B cell (primary cell): ENCODE results near the gene CD36. TPM values are rescaled to one million over a fixed set of nuclear protein-coding genes. Genes with fewer than 3 reads are reported as not detected.

Source experiments
- ATAC-seq: fragments of 200-7000 bp; cut with Tn5 transposase; one replicate; pipeline ENCODE4 v1.10.0; 2021; ENCODE audit warnings: low read depth, mild to moderate bottlenecking, moderate number of reproducible peaks, moderate library complexity
- CTCF ChIA-PET: fragments of 350-600 bp; sonication (Branson Sonifier 250); formaldehyde crosslinking; loops from one replicate; lab custom pipeline; 2021; ENCODE audit warnings: antibody characterized with exemption, inconsistent platforms; lab: Charles Lee
- POLR2A ChIA-PET: fragments of 350-600 bp; sonication (Branson Sonifier 250); formaldehyde crosslinking; loops from one replicate; lab custom pipeline; 2021; ENCODE audit warnings: antibody characterized with exemption; lab: Charles Lee
- DNase-seq: peaks from one replicate; pipeline ENCODE4 v3.0.0; 2013
- H2AFZ ChIP-seq: 2 replicates; pipeline ENCODE4 v1.6.1; 2012; ENCODE audit warnings: mild to moderate bottlenecking, low read depth, low read length; ENCODE audit not compliant: insufficient read depth, poor library complexity, severe bottlenecking
- H3K27ac ChIP-seq, 2 donors: 1 replicate in 1 of 2; 2 replicates in 1 of 2; pipeline ENCODE4 v1.5.1; 2012 to 2013; ENCODE audit warnings: low read length in 2 of 2, mild to moderate bottlenecking in 2 of 2, moderate library complexity in 1 of 2
- H3K27me3 ChIP-seq, 4 experiments: fragments of 200-600 bp in 1 of 4; sonication (generic) in 1 of 4; replicated peaks in 1 of 4; 1 replicate in 2 of 4; 2 replicates in 2 of 4; pipeline versions ENCODE4 v1.6.1 to v1.7.0; 2013 to 2016; ENCODE audit warnings: low read length in 3 of 4, mild to moderate bottlenecking in 2 of 4, mixed read lengths in 1 of 4, moderate library complexity in 1 of 4; ENCODE audit not compliant: insufficient read depth in 4 of 4, control insufficient read depth in 3 of 4; ENCODE audit errors: control extremely low read depth in 1 of 4
- H3K36me3 ChIP-seq, 2 experiments: replicated peaks in 1 of 2; 1 replicate in 1 of 2; 2 replicates in 1 of 2; pipeline versions ENCODE4 v1.6.1 to v1.7.1; 2013; ENCODE audit warnings: low read length in 1 of 2; ENCODE audit not compliant: insufficient read depth in 2 of 2, control insufficient read depth in 1 of 2; ENCODE audit errors: control extremely low read depth in 1 of 2, extremely low read depth in 1 of 2
- H3K4me1 ChIP-seq, 2 donors: fragments of 200-600 bp in 1 of 2; sonication (generic) in 1 of 2; 1 replicate in 1 of 2; 2 replicates in 1 of 2; pipeline versions ENCODE4 v1.5.1 to v1.6.1; 2013 to 2017; ENCODE audit warnings: low read length in 2 of 2; ENCODE audit not compliant: control insufficient read depth in 2 of 2, insufficient read depth in 2 of 2
- H3K4me2 ChIP-seq: replicated peaks from 2 replicates; pipeline ENCODE3; 2012; ENCODE audit warnings: mild to moderate bottlenecking, low read depth, low read length; ENCODE audit not compliant: poor library complexity, severe bottlenecking
- H3K4me3 ChIP-seq, 5 experiments: fragments of 200-600 bp in 1 of 5; sonication (generic) in 1 of 5; 1 replicate in 3 of 5; 2 replicates in 2 of 5; pipeline versions ENCODE4 v1.5.1 to v1.7.0; 2011 to 2016; ENCODE audit warnings: low read length in 4 of 5, mild to moderate bottlenecking in 4 of 5, low read depth in 2 of 5, control low read depth in 1 of 5, moderate library complexity in 1 of 5; ENCODE audit not compliant: insufficient read depth in 1 of 5; ENCODE audit errors: control extremely low read depth in 1 of 5, extremely low read depth in 1 of 5
- H3K79me2 ChIP-seq: fragments of 200-600 bp; sonication (generic); one replicate; pipeline ENCODE4 v1.6.0; 2016; ENCODE audit warnings: low read length; ENCODE audit not compliant: control insufficient read depth, insufficient read depth
- H3K9ac ChIP-seq: fragments of 200-600 bp; sonication (generic); 2 replicates; pipeline ENCODE4 v1.6.1; 2017; ENCODE audit warnings: mild to moderate bottlenecking, low read length, moderate library complexity
- H3K9me3 ChIP-seq, 3 donors: one replicate each; pipeline versions ENCODE4 v1.6.1 to v1.7.1; 2013; ENCODE audit warnings: low read length in 2 of 3; ENCODE audit not compliant: control insufficient read depth in 2 of 3, insufficient read depth in 1 of 3; ENCODE audit errors: control extremely low read depth in 1 of 3
- H4K20me1 ChIP-seq: 2 replicates; pipeline ENCODE4 v1.6.0; 2012; ENCODE audit warnings: mild to moderate bottlenecking, low read length; ENCODE audit not compliant: insufficient read depth, control insufficient read depth, poor library complexity, severe bottlenecking
- H3K27ac Mint-ChIP-seq: one replicate; pipeline ENCODE4 v1.8.0; 2021; ENCODE audit warnings: mixed read lengths
- H3K27me3 Mint-ChIP-seq: one replicate; pipeline ENCODE4 v1.8.0; 2021; ENCODE audit warnings: mixed read lengths
- H3K4me1 Mint-ChIP-seq: one replicate; pipeline ENCODE4 v1.8.0; 2021; ENCODE audit warnings: mixed read lengths
- H3K4me3 Mint-ChIP-seq: one replicate; pipeline ENCODE4 v1.8.0; 2021; ENCODE audit warnings: mixed read lengths
- H3K9me3 Mint-ChIP-seq: one replicate; pipeline ENCODE4 v1.8.0; 2022; ENCODE audit warnings: mixed read lengths; ENCODE audit not compliant: insufficient read depth
- CTCF ChIP-seq: fragments of 200-600 bp; IDR thresholded peaks from one replicate; pipeline ENCODE4 v1.8.0; 2022; ENCODE audit warnings: antibody characterized with exemption, mild to moderate bottlenecking
- EZH2 ChIP-seq: IDR thresholded peaks from 2 replicates; pipeline ENCODE4 v1.6.1; 2012; ENCODE audit warnings: borderline replicate concordance, low read depth, mild to moderate bottlenecking, moderate library complexity, low read length; ENCODE audit not compliant: insufficient read depth, poor library complexity, severe bottlenecking
- WGBS: methylation state at CpG from one replicate; pipeline ENCODE4 v1.1.5; 2013; ENCODE audit warnings: missing lambda C conversion rate; ENCODE audit not compliant: insufficient coverage; 5-methylcytosine and 5-hydroxymethylcytosine counted together
- intact Hi-C: fragments of 100-400 bp; cut with micrococcal nuclease; formaldehyde crosslinking; loops from one replicate; pipeline ENCODE4 v1.10.0; 2022
- polyA plus RNA-seq: library from polyadenylated mRNA; depleted of rRNA; stranded (reverse); fragments of >200 nt; gene quantifications from 2 replicates; pipeline ENCODE4 v1.2.3, GENCODE V29; 2012
- total RNA-seq, 2 donors: library from RNA; stranded (reverse); fragments of 120-200 nt in 1 of 2; gene quantifications; 1 replicate in 1 of 2; 2 replicates in 1 of 2; pipeline versions ENCODE4 v1.2.3 to v1.2.4, GENCODE V29; 2013 to 2022

CD36 gene
- total and polyA plus RNA-seq, 2 donors (not counting 1 experiment from before 2014, with no cell fraction given): 0.37 to 2.3 TPM

- Mint-ChIP-seq H3K9me3 (no peaks in the 10 kb centered on the region), H3K4me3 (no peak overlapping the region), H3K27ac (no peak overlapping the region), H3K27me3 (no peaks in the 10 kb centered on the region), H3K4me1 (peaks cover 5% of the 10 kb centered on the region)
- ChIA-PET CTCF (no interaction called here), POLR2A (no interaction called here)
- no peak overlapping the region for H3K9ac ChIP-seq
- H3K36me3 ChIP-seq: no peaks in the 10 kb centered on the region
- H3K4me3 ChIP-seq: no peak overlapping the region
- intact Hi-C loops: no loop called here
- TF ChIP-seq CTCF: no peak
- TF ChIP-seq EZH2: no peak
- 20% methylated on average over 2 of the region's 2 CpGs for WGBS
- H3K4me1 ChIP-seq: peaks cover 0 to 6% of the 10 kb centered on the region in 2 donors
- no peak overlapping the region for H2AFZ ChIP-seq
- H3K27ac ChIP-seq: no peak overlapping the region
- no peak overlapping the region for H3K4me2 ChIP-seq
- no peaks in the 10 kb centered on the region for H3K79me2 ChIP-seq
- ATAC-seq (no peak), DNase-seq (no peak)
- no peaks in the 10 kb centered on the region for H3K27me3 ChIP-seq
- H3K9me3 ChIP-seq: no peaks in the 10 kb centered on the region
- H4K20me1 ChIP-seq: no peaks in the 10 kb centered on the region
These were observed 3.9 kb upstream of the CD36 start for GRCh38 chr7:80634505-80634904.

- no CpG with 5 or more reads among the region's 1 CpG for WGBS
- Mint-ChIP-seq H3K27me3 (no peaks in the 10 kb centered on the region), H3K27ac (no peak overlapping the region), H3K9me3 (no peaks in the 10 kb centered on the region), H3K4me3 (no peak overlapping the region), H3K4me1 (peaks cover 5% of the 10 kb centered on the region)
- Histone ChIP-seq H3K36me3 (no peaks in the 10 kb centered on the region), H3K27ac (no peak overlapping the region), H2AFZ (no peak overlapping the region), H3K9ac (no peak overlapping the region), H3K79me2 (no peaks in the 10 kb centered on the region), H3K4me3 (no peak overlapping the region), H3K9me3 (no peaks in the 10 kb centered on the region), H4K20me1 (no peaks in the 10 kb centered on the region), H3K4me2 (no peak overlapping the region), H3K4me1 (peaks cover 0 to 6% of the 10 kb centered on the region in 2 donors), H3K27me3 (no peaks in the 10 kb centered on the region)
- ATAC-seq: no peak
- intact Hi-C loops: no loop called here
- no peak for DNase-seq
- POLR2A ChIA-PET: no interaction called here
- TF ChIP-seq EZH2: no peak
- TF ChIP-seq CTCF: no peak
- CTCF ChIA-PET: no interaction called here
These were observed 2.9 kb upstream of the CD36 start for GRCh38 chr7:80635533-80635932.
